Neural cell (in vitro differentiated cells): ENCODE results near the gene GALR3.

Experiments
- EP300 ChIP-seq: fragments of 450-650 bp; conservative IDR thresholded peaks from 2 replicates; pipeline ENCODE4 v1.6.1; 2014; ENCODE audit warnings: antibody characterized with exemption, mild to moderate bottlenecking, moderate library complexity; ENCODE audit not compliant: poor library complexity, severe bottlenecking
- MXI1 ChIP-seq: fragments of 450-650 bp; conservative IDR thresholded peaks from 2 replicates; pipeline ENCODE4 v1.6.1; 2014; ENCODE audit warnings: antibody characterized with exemption, mild to moderate bottlenecking; ENCODE audit not compliant: poor library complexity, severe bottlenecking
- POLR2AphosphoS5 ChIP-seq: IDR thresholded peaks from 2 replicates; pipeline ENCODE4 v1.6.1; 2012
- SMC3 ChIP-seq: fragments of 450-650 bp; conservative IDR thresholded peaks from 2 replicates; pipeline ENCODE4 v1.6.1; 2014; ENCODE audit warnings: antibody characterized with exemption, mild to moderate bottlenecking, moderate library complexity; ENCODE audit not compliant: poor library complexity
- TAF1 ChIP-seq: IDR thresholded peaks from 2 replicates; pipeline ENCODE4 v1.6.1; 2012; ENCODE audit warnings: low read depth
- TF ChIP-seq, protein P1 (sequence below): fragments of 450-650 bp; IDR thresholded peaks from 2 replicates; pipeline ENCODE4 v1.5.1; 2014; ENCODE audit warnings: antibody characterized with exemption, mild to moderate bottlenecking, moderate library complexity; ENCODE audit not compliant: poor library complexity, severe bottlenecking

DNA sequence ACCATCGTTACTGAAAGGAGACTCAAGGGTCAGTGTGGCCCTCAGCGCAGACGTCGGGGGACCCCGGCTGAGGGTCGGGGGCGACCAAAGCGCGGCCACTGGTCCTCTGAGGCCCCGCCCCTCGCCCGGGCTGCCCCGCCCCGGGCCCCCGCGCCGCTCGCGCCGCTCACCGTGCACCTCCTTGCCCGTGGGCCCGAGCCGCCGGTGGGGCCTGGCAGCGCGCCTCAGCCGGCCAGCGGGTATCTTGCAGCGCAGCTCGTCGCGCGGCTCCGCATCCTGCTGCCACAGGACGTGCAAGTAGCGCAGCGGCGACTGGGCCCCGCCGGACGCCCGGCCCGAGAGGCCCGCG lies 20.5 kb downstream of the GALR3 start:
- TF ChIP-seq, protein P1, sequence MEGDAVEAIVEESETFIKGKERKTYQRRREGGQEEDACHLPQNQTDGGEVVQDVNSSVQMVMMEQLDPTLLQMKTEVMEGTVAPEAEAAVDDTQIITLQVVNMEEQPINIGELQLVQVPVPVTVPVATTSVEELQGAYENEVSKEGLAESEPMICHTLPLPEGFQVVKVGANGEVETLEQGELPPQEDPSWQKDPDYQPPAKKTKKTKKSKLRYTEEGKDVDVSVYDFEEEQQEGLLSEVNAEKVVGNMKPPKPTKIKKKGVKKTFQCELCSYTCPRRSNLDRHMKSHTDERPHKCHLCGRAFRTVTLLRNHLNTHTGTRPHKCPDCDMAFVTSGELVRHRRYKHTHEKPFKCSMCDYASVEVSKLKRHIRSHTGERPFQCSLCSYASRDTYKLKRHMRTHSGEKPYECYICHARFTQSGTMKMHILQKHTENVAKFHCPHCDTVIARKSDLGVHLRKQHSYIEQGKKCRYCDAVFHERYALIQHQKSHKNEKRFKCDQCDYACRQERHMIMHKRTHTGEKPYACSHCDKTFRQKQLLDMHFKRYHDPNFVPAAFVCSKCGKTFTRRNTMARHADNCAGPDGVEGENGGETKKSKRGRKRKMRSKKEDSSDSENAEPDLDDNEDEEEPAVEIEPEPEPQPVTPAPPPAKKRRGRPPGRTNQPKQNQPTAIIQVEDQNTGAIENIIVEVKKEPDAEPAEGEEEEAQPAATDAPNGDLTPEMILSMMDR = no peak
- TF ChIP-seq MXI1 (no peak), POLR2AphosphoS5 (no peak), SMC3 (no peak), EP300 (no peak), TAF1 (no peak)
